ENCODE results near the gene CROCC2. TPM values are rescaled to one million over a fixed set of nuclear protein-coding genes. Genes with fewer than 3 reads are reported as not detected.

The CROCC2 gene
- total and polyA plus RNA-seq, 2 of the 13 experiments (the other 11 are each of a cell fraction or from before 2014, with no cell fraction given) = not detected

GRCh38 chr2:240858871-240859270 lies 47.3 kb upstream of the CROCC2 start:
- Histone ChIP-seq H3K4me3 (replicated peaks in 1 of 3; ENCODE audit: insufficient read depth in 1 of 3, low read depth in 2 of 3, low read length in 3 of 3) (no peak overlapping the region), H3K36me3 (replicated peaks in 1 of 2; ENCODE audit: control insufficient read depth in 1 of 2, insufficient read depth in 2 of 2, low read length in 2 of 2) (no peaks in the 10 kb centered on the region), H3K79me2 (ENCODE audit: insufficient read depth, low read length) (no peaks in the 10 kb centered on the region), H3K9ac (ENCODE audit: insufficient read depth, low read depth, low read length) (no peak overlapping the region), H3K9me3 (ENCODE audit: low read length) (no peaks in the 10 kb centered on the region), H3K4me1 (ENCODE audit: insufficient read depth, low read length) (peaks cover 64% of the 10 kb centered on the region), H3K4me2 (ENCODE audit: low read depth, low read length) (no peak overlapping the region), H2AFZ (ENCODE audit: low read length) (no peak overlapping the region), H4K20me1 (ENCODE audit: insufficient read depth, low read length) (no peaks in the 10 kb centered on the region), H3K27ac (ENCODE audit: extremely low read length, insufficient read depth, low read length) (no peak overlapping the region), H3K27me3 (ENCODE audit: control insufficient read depth in 1 of 2, insufficient read depth in 2 of 2, low read length in 2 of 2) (peaks cover 2 to 9% of the 10 kb centered on the region in 2 experiments; a peak in 1 of 5 replicates)
- FAIRE-seq (no peak), ATAC-seq (no peak), DNase-seq (ENCODE audit: low spot score) (no peak)
- 100% methylated on average over 8 of the region's 10 CpGs for WGBS (ENCODE audit: low lambda C conversion rate)
- no TSS peak for BruUV-seq (replicated peaks)
- in situ Hi-C loops (cut with HindIII; ENCODE audit: extremely low pct_ligation_motif_present, low pct_unique_long_range_greater_than_20kb) (loop anchor here (5.0 to 25.0 kb wide), 2 partner anchors 43 to 778 kb away; partner anchors contain the start of genes ATG4B and THAP4), intact Hi-C loops (cut with micrococcal nuclease; ENCODE audit: unreplicated experiment) (loop anchor here (10.0 kb wide), 1 partner anchor 366 kb away; no protein-coding TSS in a partner anchor)
- ChIA-PET POLR2A (interaction anchor here (1.6 to 3.0 kb wide), 4 partner anchors 10 to 39 kb away, joined by 10 to 83 read pairs (median 43); partner anchors contain the start of genes AGXT and MAB21L4), CTCF (ENCODE audit: low intra/inter-chr PET ratio, low total read pairs) (no interaction called here)
- TF ChIP-seq MLX (CRISPR knock-in tag; IDR thresholded peaks at IDR 0.05) (no peak), BORCS8-MEF2B (CRISPR knock-in tag; IDR thresholded peaks at IDR 0.05) (0 out of 2 replicates have a peak, but pooled peaks have one; percentile 40), ZNF605 (CRISPR knock-in tag; IDR thresholded peaks at IDR 0.05) (peak; percentile 26; the same call in 1 of the 2 replicates)

- 0 out of 2 replicates have a peak, but pooled peaks have one; percentile 33 for TF ChIP-seq ZFX (CRISPR knock-in tag; IDR thresholded peaks at IDR 0.05; ENCODE audit: low read depth)
- no peak for TF ChIP-seq CREB1 (IDR thresholded peaks at IDR 0.05)
- peak; percentile 22; the same call in 1 of the 2 replicates for TF ChIP-seq CREB1 (CRISPR knock-in tag; IDR thresholded peaks at IDR 0.05)
- TF ChIP-seq AGO1 (IDR thresholded peaks at IDR 0.05; ENCODE audit: low read depth, low read length, poor library complexity, severe bottlenecking) = no peak
- Histone ChIP-seq H2AFZ (ENCODE audit: low read length) (no peak overlapping the region), H3K4me2 (ENCODE audit: low read depth, low read length) (no peak overlapping the region), H3K9me3 (ENCODE audit: low read length) (no peaks in the 10 kb centered on the region), H3K36me3 (replicated peaks in 1 of 2; ENCODE audit: control insufficient read depth in 1 of 2, insufficient read depth in 2 of 2, low read length in 2 of 2) (no peaks in the 10 kb centered on the region), H3K9ac (ENCODE audit: insufficient read depth, low read depth, low read length) (no peak overlapping the region), H3K27ac (ENCODE audit: extremely low read length, insufficient read depth, low read length) (no peak overlapping the region), H4K20me1 (ENCODE audit: insufficient read depth, low read length) (no peaks in the 10 kb centered on the region), H3K4me1 (ENCODE audit: insufficient read depth, low read length) (peaks cover 80% of the 10 kb centered on the region), H3K79me2 (ENCODE audit: insufficient read depth, low read length) (no peaks in the 10 kb centered on the region), H3K27me3 (ENCODE audit: control insufficient read depth in 1 of 2, insufficient read depth in 2 of 2, low read length in 2 of 2) (peaks cover 0 to 2% of the 10 kb centered on the region in 2 experiments; a peak in 1 of 5 replicates), H3K4me3 (replicated peaks in 1 of 3; ENCODE audit: insufficient read depth in 1 of 3, low read depth in 2 of 3, low read length in 3 of 3) (no peak overlapping the region)
- CTCF ChIA-PET (ENCODE audit: low intra/inter-chr PET ratio, low total read pairs) = no interaction called here
- no peak for FAIRE-seq
- 70% methylated on average over 2 of the region's 2 CpGs for WGBS (ENCODE audit: low lambda C conversion rate)
- in situ Hi-C loops (cut with HindIII; ENCODE audit: extremely low pct_ligation_motif_present, low pct_unique_long_range_greater_than_20kb) (loop anchor here (25.0 kb wide), 1 partner anchor 776 kb away; the partner anchor contains the start of genes ATG4B and THAP4), intact Hi-C loops (cut with micrococcal nuclease; ENCODE audit: unreplicated experiment) (no loop called here)
- BruUV-seq (replicated peaks) = no TSS peak
- POLR2A ChIA-PET = interaction anchor here (0.6 to 1.5 kb wide), 4 partner anchors 13 to 36 kb away, joined by 3 to 10 read pairs (median 6); no protein-coding TSS in a partner anchor
- no peak for ATAC-seq
- no peak for DNase-seq (ENCODE audit: low spot score)
Observed at GRCh38 chr2:240861547-240861946, 44.6 kb upstream of the CROCC2 start.

Data from HepG2 (cell line).